ENCODE measurements around the gene DIPK1B. TPM values are rescaled to one million over a fixed set of nuclear protein-coding genes. Genes with fewer than 3 reads are reported as not detected.
A peak's percentile ranks its signal among the peaks of the same experiment; 100 is the strongest.
"Not testable (repeated sequence)": the region's sequence is repeated elsewhere in the genome, so short reads cannot be mapped to it uniquely, and the experiment has no call there.

The DIPK1B gene
- total RNA-seq, 1 donor from 2014 or later, result 17.1 TPM

- TF ChIP-seq CTCF (IDR thresholded peaks at IDR 0.05; ENCODE audit: insufficient read depth, low read length, poor library complexity, severe bottlenecking), result no peak
- H3K4me3 ChIP-seq (ENCODE audit: low read depth, low read length), result no peak overlapping the region
- H3K27me3 ChIP-seq (ENCODE audit: control insufficient read depth, insufficient read depth, low read length), result peaks cover 15% of the 10 kb centered on the region
- DNase-seq (ENCODE audit: low read depth), result no peak
- H3K36me3 ChIP-seq (ENCODE audit: control insufficient read depth, insufficient read depth, low read length), result no peaks in the 10 kb centered on the region
These were observed 1.8 kb upstream of the DIPK1B start for GRCh38 chr9:136710543-136710942.

GRCh38 chr9:136711219-136711648 is 1.1 kb upstream of the DIPK1B start:
- H3K36me3 ChIP-seq (ENCODE audit: control insufficient read depth, insufficient read depth, low read length); H3K4me3 ChIP-seq (ENCODE audit: low read depth, low read length); DNase-seq (ENCODE audit: low read depth): not testable (repeated sequence)
- peaks cover 15% of the 10 kb centered on the region for H3K27me3 ChIP-seq (ENCODE audit: control insufficient read depth, insufficient read depth, low read length)

- peak overlapping the region; percentile 55 for H3K4me3 ChIP-seq (ENCODE audit: low read depth, low read length)
- DNase-seq (ENCODE audit: low read depth), result no peak
These were observed 545 bp downstream of the DIPK1B start for GRCh38 chr9:136712690-136713544.

GRCh38 chr9:136713550-136713949 is 1.2 kb downstream of the DIPK1B start:
- no peak for TF ChIP-seq CTCF (IDR thresholded peaks at IDR 0.05; ENCODE audit: insufficient read depth, low read length, poor library complexity, severe bottlenecking)
- Histone ChIP-seq H3K4me3 (ENCODE audit: low read depth, low read length) (peak overlapping the region; percentile 55), H3K27me3 (ENCODE audit: control insufficient read depth, insufficient read depth, low read length) (peaks cover 15% of the 10 kb centered on the region), H3K36me3 (ENCODE audit: control insufficient read depth, insufficient read depth, low read length) (no peaks in the 10 kb centered on the region)
- no peak for DNase-seq (ENCODE audit: low read depth)

More at GRCh38 chr9:136712690-136713544, 545 bp downstream of the DIPK1B start:
- TF ChIP-seq CTCF (IDR thresholded peaks at IDR 0.05; ENCODE audit: insufficient read depth, low read length, poor library complexity, severe bottlenecking), result no peak
- Histone ChIP-seq H3K27me3 (ENCODE audit: control insufficient read depth, insufficient read depth, low read length) (peaks cover 15% of the 10 kb centered on the region), H3K36me3 (ENCODE audit: control insufficient read depth, insufficient read depth, low read length) (no peaks in the 10 kb centered on the region)

- DNase-seq (ENCODE audit: low read depth), result no peak
- H3K36me3 ChIP-seq (ENCODE audit: control insufficient read depth, insufficient read depth, low read length), result no peaks in the 10 kb centered on the region
- H3K4me3 ChIP-seq (ENCODE audit: low read depth, low read length), result no peak overlapping the region
- peaks cover 15% of the 10 kb centered on the region for H3K27me3 ChIP-seq (ENCODE audit: control insufficient read depth, insufficient read depth, low read length)
- TF ChIP-seq CTCF (IDR thresholded peaks at IDR 0.05; ENCODE audit: insufficient read depth, low read length, poor library complexity, severe bottlenecking), result no peak
These were observed 1.9 kb downstream of the DIPK1B start for GRCh38 chr9:136714096-136714892.

GRCh38 chr9:136714893-136715274 is 2.5 kb downstream of the DIPK1B start:
- DNase-seq (ENCODE audit: low read depth), result no peak
- no peak for TF ChIP-seq CTCF (IDR thresholded peaks at IDR 0.05; ENCODE audit: insufficient read depth, low read length, poor library complexity, severe bottlenecking)
- H3K27me3 ChIP-seq (ENCODE audit: control insufficient read depth, insufficient read depth, low read length), result peaks cover 15% of the 10 kb centered on the region

More at GRCh38 chr9:136714893-136715274, 2.5 kb downstream of the DIPK1B start:
- no peaks in the 10 kb centered on the region for H3K36me3 ChIP-seq (ENCODE audit: control insufficient read depth, insufficient read depth, low read length)
- H3K4me3 ChIP-seq (ENCODE audit: low read depth, low read length), result no peak overlapping the region
